Spleen (tissue), 11 donors: ENCODE data around the gene AGER. TPM values are rescaled to one million over a fixed set of nuclear protein-coding genes. Genes with fewer than 3 reads are reported as not detected.

Experiments
- DNase-seq: peaks from one replicate; pipeline ENCODE4 v3.0.0-alpha.2; 2020
- H3K27ac ChIP-seq, 8 donors: fragments of 200-600 bp; sonication (generic) in 7 of 8; 1 replicate in 4 of 8; 2 replicates in 4 of 8; pipeline versions ENCODE4 v1.5.0 to v1.8.0; 2016 to 2021; ENCODE audit warnings: inconsistent platforms in 4 of 8, mild to moderate bottlenecking in 4 of 8, moderate library complexity in 1 of 8
- H3K27me3 ChIP-seq, 7 donors: fragments of 200-600 bp; sonication (generic) in 6 of 7; replicated peaks in 1 of 7; 1 replicate in 4 of 7; 2 replicates in 3 of 7; pipeline versions ENCODE4 v1.5.0 to v1.8.0; 2016 to 2021; ENCODE audit warnings: inconsistent platforms in 3 of 7, mild to moderate bottlenecking in 1 of 7
- H3K36me3 ChIP-seq, 6 donors: fragments of 200-600 bp; sonication (generic) in 5 of 6; 1 replicate in 4 of 6; 2 replicates in 2 of 6; pipeline versions ENCODE4 v1.5.0 to v1.8.0; 2016 to 2021; ENCODE audit warnings: inconsistent platforms in 2 of 6
- H3K4me1 ChIP-seq, 6 donors: fragments of 200-600 bp; sonication (generic) in 5 of 6; 1 replicate in 3 of 6; 2 replicates in 3 of 6; pipeline versions ENCODE4 v1.5.0 to v1.8.0; 2016 to 2021; ENCODE audit warnings: inconsistent platforms in 3 of 6
- H3K4me3 ChIP-seq, 8 donors: fragments of 200-600 bp; sonication (generic) in 7 of 8; 1 replicate in 4 of 8; 2 replicates in 4 of 8; pipeline versions ENCODE4 v1.5.0 to v1.8.0; 2016 to 2021; ENCODE audit warnings: inconsistent platforms in 4 of 8, mild to moderate bottlenecking in 4 of 8, moderate library complexity in 2 of 8
- H3K9me3 ChIP-seq, 8 donors: fragments of 200-600 bp; sonication (generic) in 7 of 8; 1 replicate in 4 of 8; 2 replicates in 4 of 8; pipeline versions ENCODE4 v1.5.0 to v1.8.0; 2016 to 2021; ENCODE audit warnings: inconsistent platforms in 4 of 8
- POLR2A ChIP-seq, 3 donors: fragments of 450-650 bp; IDR thresholded peaks; one replicate each; pipeline ENCODE4 v1.5.1; 2017; ENCODE audit warnings: antibody characterized with exemption in 3 of 3, mild to moderate bottlenecking in 1 of 3
- POLR2AphosphoS5 ChIP-seq, 3 donors: sonication (generic); formaldehyde crosslinking; IDR thresholded peaks; one replicate each; pipeline ENCODE4 v1.5.1; 2017; ENCODE audit warnings: antibody characterized with exemption in 3 of 3
- WGBS, 5 donors: extraction: QIAGEN DNeasy Blood & Tissue Kit in 3 of 5; methylation state at CpG; one replicate each; pipeline versions ENCODE4 v1.1.5 to v1.1.7; 2013 to 2018; 5-methylcytosine and 5-hydroxymethylcytosine counted together
- intact Hi-C: fragments of 100-400 bp; cut with DNase I; formaldehyde crosslinking; loops from one replicate; pipeline ENCODE4 v1.15.0; 2023; ENCODE audit warnings: low total_unique reads
- polyA plus RNA-seq, 3 donors: library from polyadenylated mRNA; stranded (reverse); fragments of 200-250 nt; gene quantifications; one replicate each; pipeline ENCODE4 v1.2.1, GENCODE V29; 2013
- total RNA-seq, 7 donors: library from RNA; depleted of rRNA in 3 of 7; stranded (reverse); fragments of >200 nt in 3 of 7; fragmentation: NEBNext Ultra II Directional in 4 of 7; extraction: Animal tissue kit (Norgen Biotek cat#: 25700) in 4 of 7; gene quantifications; one replicate each; pipeline versions ENCODE4 v1.1.0 to v1.2.1, GENCODE V29; 2016 to 2021
- TF ChIP-seq, protein P1 (sequence below), 11 experiments: fragments of 200-600 bp in 7 of 11; fragments of 450-650 bp in 4 of 11; sonication (generic) in 4 of 11; IDR thresholded peaks in 8 of 11; conservative IDR thresholded peaks in 3 of 11; 1 replicate in 7 of 11; 2 replicates in 4 of 11; pipeline versions ENCODE4 v1.4.0 to v1.8.0; 2016 to 2021; ENCODE audit warnings: antibody characterized with exemption in 11 of 11, inconsistent platforms in 4 of 11, mild to moderate bottlenecking in 1 of 11
- donor health status: healthy with polysubstance abuse.
- donor health status: DM: no; HTN: no; CAD: no; lungs with moderate emphysema.
- donor health status: DM: no; HTN: no; CAD: no.
- donor health status: Bipolar disorder and iron deficiency.
- donor health status: healthy.
- donor health status: DM: no; HTN: no; CAD: no.
- donor health status: DM: yes; HTN: yes; CAD: no.

AGER gene
- total and polyA plus RNA-seq, 10 donors: 7.4 to 50.9 (median 23.2) TPM

DNA sequence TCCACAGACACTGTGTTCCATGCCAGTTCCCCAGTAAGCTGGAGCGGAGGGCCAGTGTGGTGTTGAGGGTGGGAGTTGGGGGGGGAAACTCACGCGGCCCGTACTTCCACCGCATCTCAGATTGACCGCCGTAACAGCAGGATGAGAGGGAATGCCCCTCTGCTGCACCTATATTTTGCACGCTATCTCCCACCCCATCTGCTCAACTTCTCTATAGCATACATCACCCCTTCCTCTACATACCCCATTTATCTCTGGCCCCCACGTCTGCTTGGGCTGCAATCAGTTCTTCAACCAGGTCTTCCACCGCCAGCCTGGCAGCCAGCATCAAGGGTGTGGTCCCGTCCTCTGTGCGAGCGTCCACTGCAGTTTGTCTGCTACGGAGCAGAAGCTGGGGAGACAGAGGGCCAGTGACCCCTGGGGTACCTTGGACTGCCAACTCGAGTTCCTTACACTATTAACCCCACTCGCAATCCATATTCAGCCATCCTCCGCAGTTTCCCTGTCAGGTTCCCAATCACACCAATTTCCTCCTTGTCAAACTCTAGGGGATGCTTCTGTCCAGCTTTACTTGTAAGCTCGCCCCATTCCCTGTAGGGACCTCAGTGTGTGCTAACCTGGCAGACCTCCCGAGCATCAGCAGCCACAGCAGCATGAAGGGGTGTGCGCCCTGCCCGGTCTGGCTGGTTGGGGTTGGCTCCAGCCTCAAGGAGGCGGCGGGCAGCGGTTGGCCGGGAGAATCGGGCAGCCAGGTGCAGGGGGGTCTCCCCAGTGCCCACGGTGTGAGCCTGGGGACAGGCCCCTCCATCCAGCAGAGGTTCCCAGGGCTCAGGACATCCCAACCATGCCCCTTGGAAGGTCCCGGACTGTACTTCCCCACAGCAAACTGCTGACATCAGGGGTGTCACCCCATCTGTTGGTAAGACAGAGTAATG lies 12.9 kb upstream of the AGER start:
- 40 to 47% (median 40%) methylated on average over 27 to 28 of the region's 28 CpGs for WGBS, 5 donors
- TF ChIP-seq POLR2A (IDR thresholded peaks at IDR 0.05) (no peak), POLR2AphosphoS5 (IDR thresholded peaks at IDR 0.05) (peak; percentile 28 to 59 (median 54))
- TF ChIP-seq, protein P1, sequence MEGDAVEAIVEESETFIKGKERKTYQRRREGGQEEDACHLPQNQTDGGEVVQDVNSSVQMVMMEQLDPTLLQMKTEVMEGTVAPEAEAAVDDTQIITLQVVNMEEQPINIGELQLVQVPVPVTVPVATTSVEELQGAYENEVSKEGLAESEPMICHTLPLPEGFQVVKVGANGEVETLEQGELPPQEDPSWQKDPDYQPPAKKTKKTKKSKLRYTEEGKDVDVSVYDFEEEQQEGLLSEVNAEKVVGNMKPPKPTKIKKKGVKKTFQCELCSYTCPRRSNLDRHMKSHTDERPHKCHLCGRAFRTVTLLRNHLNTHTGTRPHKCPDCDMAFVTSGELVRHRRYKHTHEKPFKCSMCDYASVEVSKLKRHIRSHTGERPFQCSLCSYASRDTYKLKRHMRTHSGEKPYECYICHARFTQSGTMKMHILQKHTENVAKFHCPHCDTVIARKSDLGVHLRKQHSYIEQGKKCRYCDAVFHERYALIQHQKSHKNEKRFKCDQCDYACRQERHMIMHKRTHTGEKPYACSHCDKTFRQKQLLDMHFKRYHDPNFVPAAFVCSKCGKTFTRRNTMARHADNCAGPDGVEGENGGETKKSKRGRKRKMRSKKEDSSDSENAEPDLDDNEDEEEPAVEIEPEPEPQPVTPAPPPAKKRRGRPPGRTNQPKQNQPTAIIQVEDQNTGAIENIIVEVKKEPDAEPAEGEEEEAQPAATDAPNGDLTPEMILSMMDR (IDR thresholded peaks at IDR 0.05 in 8 of 11, conservative IDR thresholded peaks at IDR 0.05 in 3 of 11): peak in 2 of 11 experiments; percentile 11 to 13
- Histone ChIP-seq H3K27ac (peak overlapping the region; percentile 98 to 100 (median 100)), H3K9me3 (no peaks in the 10 kb centered on the region), H3K4me1 (peaks cover 30 to 50% (median 49%) of the 10 kb centered on the region in 6 donors), H3K27me3 (no peaks in the 10 kb centered on the region), H3K4me3 (peak overlapping the region; percentile 57 to 89 (median 66)), H3K36me3 (no peaks in the 10 kb centered on the region)
- peak; percentile 90 for DNase-seq
- intact Hi-C loops: loop anchor here (10.0 kb wide), 1 partner anchor 72 kb away; the partner anchor contains the start of gene ATF6B

DNA sequence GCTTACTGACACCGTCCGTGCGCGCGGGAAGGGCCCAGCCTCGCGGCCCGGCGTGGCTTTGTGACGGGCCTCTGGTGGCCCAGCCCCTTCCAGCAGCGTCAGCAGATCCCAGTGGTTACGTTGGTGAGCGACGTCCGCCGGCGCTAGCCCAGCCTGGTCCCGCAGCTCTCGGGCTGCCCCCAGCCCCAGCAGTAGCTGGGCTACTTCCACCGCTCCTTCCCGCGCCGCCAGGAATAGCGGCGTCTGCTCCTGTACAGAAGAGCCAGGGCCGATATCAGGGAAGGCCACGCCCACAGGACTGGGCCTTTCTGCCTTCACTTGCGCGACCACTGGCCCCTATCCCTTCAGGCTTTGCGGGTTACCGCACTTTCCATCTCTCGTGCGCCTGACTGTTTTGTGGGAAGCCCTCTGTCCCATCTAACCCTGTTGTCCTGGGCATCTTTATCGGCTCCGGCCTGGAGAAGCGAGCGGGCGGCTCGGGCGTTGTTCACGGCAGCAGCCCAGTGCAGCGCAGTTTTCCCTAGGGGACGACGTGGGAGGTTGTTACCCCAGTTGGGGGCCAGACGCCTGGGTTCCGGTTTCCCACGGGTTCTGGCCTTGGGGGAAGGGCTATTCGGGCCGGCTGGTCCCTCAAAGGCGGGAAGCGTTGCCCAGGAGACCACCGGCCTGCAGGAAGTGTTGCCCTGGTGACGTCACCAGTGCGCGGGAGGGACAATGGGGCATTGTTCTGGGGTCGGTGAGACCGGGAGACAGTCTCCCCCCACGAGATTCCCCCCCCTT lies 12.0 kb upstream of the AGER start:
- intact Hi-C loops: loop anchor here (10.0 kb wide), 1 partner anchor 71 kb away; the partner anchor contains the start of gene ATF6B

DNA sequence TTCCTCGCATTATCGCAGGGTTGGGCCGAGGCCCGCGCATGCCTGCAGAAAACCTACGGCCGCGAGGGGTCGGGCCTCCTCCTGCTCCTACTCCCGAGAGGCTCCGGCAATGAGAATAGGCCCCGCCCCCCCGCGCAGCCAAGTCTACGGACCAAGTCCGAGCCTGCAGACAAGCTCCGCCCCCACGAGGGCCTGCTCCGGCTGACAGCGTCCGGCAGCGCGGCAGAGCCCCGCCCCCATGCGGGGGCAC lies 11.5 kb upstream of the AGER start:
- H3K9me3 ChIP-seq: no peaks in the 10 kb centered on the region
- no peaks in the 10 kb centered on the region for H3K27me3 ChIP-seq
- H3K27ac ChIP-seq: peak overlapping the region; percentile 98 to 100 (median 100)
- TF ChIP-seq POLR2AphosphoS5 (IDR thresholded peaks at IDR 0.05): no peak
- TF ChIP-seq, protein P1 (IDR thresholded peaks at IDR 0.05 in 8 of 11, conservative IDR thresholded peaks at IDR 0.05 in 3 of 11): peak; percentile 80 to 97 (median 90)
- peak overlapping the region in 7 of 8 donors; percentile 57 to 89 (median 67) for H3K4me3 ChIP-seq
- peaks cover 39 to 64% (median 61%) of the 10 kb centered on the region in 6 donors for H3K4me1 ChIP-seq
- DNase-seq: peak; percentile 100
- intact Hi-C loops: loop anchor here (10.0 kb wide), 1 partner anchor 71 kb away; the partner anchor contains the start of gene ATF6B
- WGBS, 5 donors: 0 to 1% (median 0%) methylated on average over 13 to 25 of the region's 25 CpGs
- H3K36me3 ChIP-seq: peaks cover 0 to 8% (median 0%) of the 10 kb centered on the region in 6 donors

More for the DNA sequence above, 12.0 kb upstream of the AGER start:
- Histone ChIP-seq H3K9me3 (no peaks in the 10 kb centered on the region), H3K4me3 (peak overlapping the region; percentile 57 to 89 (median 66)), H3K27me3 (no peaks in the 10 kb centered on the region), H3K36me3 (peaks cover 0 to 5% (median 0%) of the 10 kb centered on the region in 6 donors), H3K27ac (peak overlapping the region; percentile 98 to 100 (median 100)), H3K4me1 (peaks cover 34 to 59% (median 56%) of the 10 kb centered on the region in 6 donors)
- TF ChIP-seq POLR2AphosphoS5 (IDR thresholded peaks at IDR 0.05) (peak; percentile 99 to 100 (median 99)), POLR2A (IDR thresholded peaks at IDR 0.05) (peak; percentile 93 to 98 (median 97))
- TF ChIP-seq, protein P1 (IDR thresholded peaks at IDR 0.05 in 8 of 11, conservative IDR thresholded peaks at IDR 0.05 in 3 of 11): peak in 2 of 11 experiments; percentile 37 to 51
- peak; percentile 96 for DNase-seq
- WGBS, 5 donors: 0 to 1% (median 1%) methylated on average over 28 to 58 of the region's 58 CpGs
